GM20000 (cell line): Measurements from ENCODE around the gene SLC25A22.
A peak's percentile ranks its signal among the peaks of the same experiment; 100 is the strongest.

Source experiments
- DNase-seq: peaks from one replicate; pipeline ENCODE4 v3.0.0; 2012; ENCODE audit warnings: low spot score
- TF ChIP-seq, protein P1 (sequence below): IDR thresholded peaks from 2 replicates; pipeline ENCODE4 v1.5.1; 2012; ENCODE audit warnings: mild to moderate bottlenecking, control low read depth; ENCODE audit errors: extremely low read depth, missing control alignments

SLC25A22 gene

DNA sequence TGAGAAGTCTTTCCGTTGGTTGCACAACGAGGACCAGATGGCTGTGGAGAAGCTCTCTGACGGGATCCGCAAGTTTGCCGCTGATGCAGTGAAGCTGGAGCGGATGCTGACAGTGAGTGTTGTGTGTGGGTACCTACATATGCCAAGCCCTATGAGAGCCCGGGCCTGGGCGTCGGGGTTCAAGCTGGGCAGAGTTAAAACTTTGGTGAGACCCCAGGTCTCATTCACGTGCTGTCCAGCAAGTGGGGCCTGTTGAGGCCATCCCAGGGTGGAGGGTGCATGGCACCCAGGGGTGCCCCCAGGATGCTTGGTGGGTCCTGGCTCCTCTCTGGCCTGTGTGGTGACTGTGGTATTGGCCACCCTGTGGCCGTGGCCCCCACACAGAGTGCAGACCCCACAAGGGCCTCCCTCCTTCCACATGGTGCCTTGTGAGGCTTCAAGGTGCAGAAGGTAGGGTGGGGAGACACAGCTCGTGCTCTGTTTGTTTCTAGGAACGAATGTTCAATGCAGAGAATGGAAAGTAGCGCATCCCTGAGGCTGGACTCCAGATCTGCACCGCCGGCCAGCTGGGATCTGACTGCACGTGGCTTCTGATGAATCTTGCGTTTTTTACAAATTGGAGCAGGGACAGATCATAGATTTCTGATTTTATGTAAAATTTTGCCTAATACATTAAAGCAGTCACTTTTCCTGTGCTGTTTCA lies 33.6 kb downstream of the SLC25A22 start:
- no peak for DNase-seq
- TF ChIP-seq, protein P1, sequence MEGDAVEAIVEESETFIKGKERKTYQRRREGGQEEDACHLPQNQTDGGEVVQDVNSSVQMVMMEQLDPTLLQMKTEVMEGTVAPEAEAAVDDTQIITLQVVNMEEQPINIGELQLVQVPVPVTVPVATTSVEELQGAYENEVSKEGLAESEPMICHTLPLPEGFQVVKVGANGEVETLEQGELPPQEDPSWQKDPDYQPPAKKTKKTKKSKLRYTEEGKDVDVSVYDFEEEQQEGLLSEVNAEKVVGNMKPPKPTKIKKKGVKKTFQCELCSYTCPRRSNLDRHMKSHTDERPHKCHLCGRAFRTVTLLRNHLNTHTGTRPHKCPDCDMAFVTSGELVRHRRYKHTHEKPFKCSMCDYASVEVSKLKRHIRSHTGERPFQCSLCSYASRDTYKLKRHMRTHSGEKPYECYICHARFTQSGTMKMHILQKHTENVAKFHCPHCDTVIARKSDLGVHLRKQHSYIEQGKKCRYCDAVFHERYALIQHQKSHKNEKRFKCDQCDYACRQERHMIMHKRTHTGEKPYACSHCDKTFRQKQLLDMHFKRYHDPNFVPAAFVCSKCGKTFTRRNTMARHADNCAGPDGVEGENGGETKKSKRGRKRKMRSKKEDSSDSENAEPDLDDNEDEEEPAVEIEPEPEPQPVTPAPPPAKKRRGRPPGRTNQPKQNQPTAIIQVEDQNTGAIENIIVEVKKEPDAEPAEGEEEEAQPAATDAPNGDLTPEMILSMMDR: no peak

DNA sequence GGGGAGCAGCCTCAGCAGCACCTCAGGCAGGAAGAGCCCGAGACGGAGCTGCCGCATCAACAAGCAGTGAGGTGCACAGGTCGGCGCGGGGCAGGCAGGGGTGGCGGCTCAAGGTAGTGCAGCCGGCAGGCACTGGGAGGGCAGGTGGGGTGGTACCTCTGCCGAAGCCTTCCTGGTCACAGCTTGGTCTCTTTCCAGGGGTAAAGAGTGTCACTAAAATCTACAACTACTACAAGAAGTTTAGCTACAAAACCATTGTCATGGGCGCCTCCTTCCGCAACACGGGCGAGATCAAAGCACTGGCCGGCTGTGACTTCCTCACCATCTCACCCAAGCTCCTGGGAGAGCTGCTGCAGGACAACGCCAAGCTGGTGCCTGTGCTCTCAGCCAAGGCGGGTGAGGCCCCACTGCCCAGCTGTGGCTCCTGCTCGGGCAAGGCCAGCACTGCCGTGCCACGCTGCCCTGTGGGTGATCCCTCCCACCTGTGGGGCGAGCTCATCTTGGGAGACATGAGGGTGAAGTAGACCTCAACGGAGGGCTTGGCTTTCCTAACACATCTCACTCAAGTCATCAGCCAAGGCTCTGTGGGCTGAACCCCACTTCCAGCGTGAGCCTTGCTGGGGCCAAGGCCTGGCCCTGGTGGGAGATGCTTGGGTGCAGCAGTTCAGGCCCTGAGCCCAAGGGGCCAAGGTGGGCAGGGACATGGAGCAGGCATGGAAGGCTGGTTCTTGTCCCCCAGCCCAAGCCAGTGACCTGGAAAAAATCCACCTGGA lies 34.3 kb downstream of the SLC25A22 start:
- no peak for DNase-seq
- TF ChIP-seq, protein P1: no peak

DNA sequence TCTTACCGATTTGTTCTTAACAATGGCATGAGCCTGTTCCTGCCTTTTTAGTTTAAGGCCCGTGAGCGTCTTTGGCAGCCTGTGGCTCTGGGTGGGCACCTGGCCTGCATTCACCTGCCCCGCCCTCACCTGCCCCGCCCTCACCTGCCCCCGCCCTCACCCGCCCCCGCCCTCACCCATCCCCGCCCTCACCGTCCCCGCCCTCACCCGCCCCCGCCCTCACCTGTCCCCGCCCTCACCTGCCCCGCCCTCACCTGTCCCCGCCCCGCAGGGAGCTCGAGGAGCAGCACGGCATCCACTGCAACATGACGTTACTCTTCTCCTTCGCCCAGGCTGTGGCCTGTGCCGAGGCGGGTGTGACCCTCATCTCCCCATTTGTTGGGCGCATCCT lies 35.0 kb downstream of the SLC25A22 start:
- no peak for DNase-seq
- TF ChIP-seq, protein P1: no peak

DNA sequence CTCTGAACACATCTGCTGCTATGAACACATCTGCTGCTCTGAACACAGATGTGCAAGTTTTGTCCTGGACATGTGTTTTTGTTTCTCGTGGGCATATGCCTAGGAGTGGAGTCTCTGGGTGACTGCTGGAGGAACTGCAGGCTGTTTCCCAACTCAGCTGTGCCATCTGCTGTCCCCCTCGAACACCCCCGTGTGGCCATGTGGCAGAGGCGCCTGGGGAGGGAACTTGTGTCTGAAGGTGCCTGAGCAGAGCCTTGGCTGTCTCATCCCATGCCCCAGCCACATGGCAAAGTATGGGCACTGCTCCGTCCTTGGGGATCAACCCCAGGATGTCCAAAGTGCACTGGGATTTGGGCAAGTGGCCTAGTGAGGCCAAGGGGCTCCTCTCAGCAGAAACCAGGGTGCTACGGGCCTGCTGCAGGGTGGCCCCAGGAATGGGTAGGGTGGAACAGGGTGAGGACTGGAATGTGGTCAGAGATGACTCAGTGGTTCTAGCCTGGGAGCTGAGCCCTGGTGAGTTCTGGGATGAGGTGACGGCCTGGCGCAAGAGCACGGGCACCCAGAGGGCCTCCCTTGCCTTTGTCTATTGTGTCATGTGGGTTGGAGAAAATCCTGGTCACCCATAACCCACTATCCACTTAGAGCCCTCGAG lies 35.5 kb downstream of the SLC25A22 start:
- TF ChIP-seq, protein P1: no peak
- peak; percentile 34 for DNase-seq

DNA sequence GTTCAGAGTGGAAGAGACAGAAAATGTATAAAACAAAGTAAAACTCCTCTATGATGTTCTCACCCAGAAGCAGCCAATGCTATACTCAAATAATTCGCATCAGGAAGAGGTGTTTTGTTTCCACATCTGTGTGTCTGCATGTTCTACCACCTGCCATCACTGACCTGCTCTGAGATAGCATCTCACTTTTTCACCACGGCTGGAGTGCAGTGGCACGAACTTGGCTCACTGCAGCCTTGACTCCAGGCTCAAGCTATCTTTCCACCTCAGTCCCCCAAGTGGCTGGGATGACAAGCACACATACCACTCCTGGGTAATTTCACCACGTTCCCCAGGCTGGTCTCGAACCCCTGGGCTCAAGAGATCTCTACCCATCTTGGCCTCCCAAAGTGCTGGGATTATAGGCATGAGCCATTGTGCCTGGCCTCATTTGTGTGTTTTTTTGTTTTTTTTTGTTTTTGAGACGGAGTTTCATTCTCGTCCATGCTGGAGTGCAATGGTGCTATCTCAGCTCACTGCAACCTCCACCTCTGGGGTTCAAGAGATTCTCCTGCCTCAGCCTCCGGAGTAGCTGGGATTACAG lies 36.5 kb downstream of the SLC25A22 start:
- TF ChIP-seq, protein P1: no peak
- no peak for DNase-seq

DNA sequence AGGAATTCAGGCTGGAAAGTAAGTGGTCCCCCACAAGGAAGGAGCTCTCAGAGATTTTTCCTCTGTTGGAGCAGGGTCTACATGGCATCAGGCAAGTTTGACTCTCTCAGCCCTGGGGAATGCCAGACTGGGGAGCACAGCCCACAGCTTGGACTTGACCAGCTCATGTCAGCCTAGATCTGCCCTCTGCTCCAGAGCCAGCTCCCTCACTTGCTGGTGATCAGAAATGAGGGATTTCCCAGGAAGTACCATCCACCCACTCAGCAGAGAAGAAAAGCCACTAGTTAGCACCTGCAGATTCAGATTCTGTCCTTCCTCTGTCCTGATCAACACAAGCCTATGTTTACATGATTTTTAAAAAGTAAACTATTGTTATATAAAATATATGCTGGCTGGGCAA lies 37.8 kb downstream of the SLC25A22 start:
- no peak for DNase-seq
- TF ChIP-seq, protein P1: no peak

DNA sequence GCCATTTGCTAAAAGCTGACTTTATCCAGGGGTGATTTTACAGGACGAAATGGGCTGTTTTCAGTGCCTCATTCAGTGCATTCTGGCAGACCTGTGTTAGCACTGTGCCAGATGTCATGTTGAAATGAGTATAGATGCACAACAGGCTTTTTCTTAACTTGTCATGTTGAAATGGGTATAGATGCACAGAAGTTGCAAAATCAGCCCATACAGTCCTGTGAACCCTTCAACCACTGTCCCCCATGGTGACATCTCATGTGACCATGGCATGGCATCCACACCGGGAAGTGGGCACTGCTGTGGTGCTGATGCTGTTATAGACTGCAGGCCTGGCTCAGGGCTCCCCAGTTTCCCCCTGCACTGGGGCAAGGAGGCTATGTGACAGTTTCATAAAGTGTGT lies 48.4 kb downstream of the SLC25A22 start:
- TF ChIP-seq, protein P1: no peak
- no peak for DNase-seq
